H1 (cell line): ENCODE results near the gene RPS5. TPM values are rescaled to one million over a fixed set of nuclear protein-coding genes. Genes with fewer than 3 reads are reported as not detected.

Experiments used
- CTCF ChIA-PET: fragments of 300-600 bp; sonication (Branson Sonifier 250); formaldehyde crosslinking; loops from one replicate; lab custom pipeline; 2021; ENCODE audit not compliant: partially characterized antibody; lab: Charles Lee
- POLR2A ChIA-PET: fragments of 300-600 bp; sonication (Branson Sonifier 250); formaldehyde crosslinking; loops from one replicate; lab custom pipeline; 2021; ENCODE audit warnings: inconsistent platforms; ENCODE audit not compliant: partially characterized antibody; lab: Charles Lee
- DNase-seq, 2 experiments: peaks; one replicate each; pipeline versions ENCODE4 v3.0.0 to v3.0.0-alpha.2; 2010 to 2022; ENCODE audit warnings: low spot score in 2 of 2, low read depth in 1 of 2, mixed read lengths in 1 of 2
- FAIRE-seq: peaks from 2 replicates; lab custom pipeline; 2011; peaks lifted over from hg19 to GRCh38; lab: Jason Lieb, UNC
- H2AFZ ChIP-seq: 2 replicates; pipeline ENCODE4 v1.8.1; 2012; ENCODE audit warnings: low read length, inconsistent platforms
- H2AK5ac ChIP-seq: 2 replicates; pipeline ENCODE4 v1.6.1; 2013; ENCODE audit warnings: low read depth, low read length
- H2BK120ac ChIP-seq: replicated peaks from 2 replicates; pipeline ENCODE3; 2013; ENCODE audit warnings: low read depth, low read length, inconsistent platforms
- H2BK12ac ChIP-seq: 2 replicates; pipeline ENCODE4 v1.6.1; 2013; ENCODE audit warnings: low read depth, low read length
- H2BK15ac ChIP-seq: 2 replicates; pipeline ENCODE4 v1.6.1; 2013; ENCODE audit warnings: low read length
- H2BK20ac ChIP-seq: 2 replicates; pipeline ENCODE4 v1.6.1; 2013; ENCODE audit warnings: low read length
- H2BK5ac ChIP-seq: 2 replicates; pipeline ENCODE4 v1.6.1; 2013; ENCODE audit warnings: low read depth, low read length
- H3K14ac ChIP-seq: 2 replicates; pipeline ENCODE4 v1.6.1; 2013; ENCODE audit warnings: inconsistent platforms; ENCODE audit not compliant: insufficient read length
- H3K18ac ChIP-seq: 2 replicates; pipeline ENCODE4 v1.6.1; 2013; ENCODE audit warnings: low read length; ENCODE audit errors: extremely low read depth
- H3K23ac ChIP-seq: 2 replicates; pipeline ENCODE4 v1.6.1; 2013; ENCODE audit warnings: inconsistent platforms; ENCODE audit not compliant: insufficient read length
- H3K23me2 ChIP-seq: 2 replicates; pipeline ENCODE4 v1.6.1; 2013; ENCODE audit warnings: low read depth, low read length
- H3K27ac ChIP-seq: 2 replicates; pipeline ENCODE4 v1.6.1; 2011; ENCODE audit warnings: low read depth, low read length, inconsistent platforms
- H3K27me3 ChIP-seq, 4 experiments: replicated peaks in 1 of 4; 1 replicate in 1 of 4; 2 replicates in 3 of 4; pipeline versions ENCODE4 v1.6.1 to v1.8.1; 2011 to 2013; ENCODE audit warnings: low read length in 3 of 4, mild to moderate bottlenecking in 3 of 4, inconsistent platforms in 2 of 4, mixed read lengths in 2 of 4, moderate library complexity in 1 of 4; ENCODE audit not compliant: control insufficient read depth in 3 of 4, insufficient read depth in 3 of 4; ENCODE audit errors: extremely low read depth in 1 of 4
- H3K36me3 ChIP-seq, 4 experiments: 2 replicates each; pipeline versions ENCODE4 v1.6.1 to v1.8.1; 2011 to 2013; ENCODE audit warnings: mild to moderate bottlenecking in 4 of 4, low read length in 3 of 4, moderate library complexity in 2 of 4, control low read depth in 1 of 4, inconsistent platforms in 1 of 4; ENCODE audit not compliant: insufficient read depth in 4 of 4, control insufficient read depth in 2 of 4
- H3K4ac ChIP-seq: replicated peaks from 2 replicates; pipeline ENCODE3; 2013; ENCODE audit warnings: low read length, low read depth, mixed read lengths, inconsistent platforms; ENCODE audit not compliant: insufficient read length
- H3K4me1 ChIP-seq, 4 experiments: replicated peaks in 1 of 4; 1 replicate in 1 of 4; 2 replicates in 3 of 4; pipeline versions ENCODE4 v1.6.1 to v1.8.1; 2011 to 2013; ENCODE audit warnings: low read length in 3 of 4, inconsistent platforms in 2 of 4, mixed read lengths in 1 of 4; ENCODE audit not compliant: insufficient read depth in 4 of 4, control insufficient read depth in 3 of 4
- H3K4me2 ChIP-seq, 2 experiments: 2 replicates each; pipeline versions ENCODE4 v1.6.1 to v1.8.1; 2011 to 2013; ENCODE audit warnings: low read depth in 2 of 2, low read length in 2 of 2, control low read depth in 1 of 2, inconsistent platforms in 1 of 2, mild to moderate bottlenecking in 1 of 2; ENCODE audit not compliant: insufficient read depth in 1 of 2
- H3K4me3 ChIP-seq, 4 experiments: fragments of 200-600, 300-600 bp in 1 of 4; sonication (generic), shearing (Covaris generic), sonication (Bioruptor Twin) in 1 of 4; 2 replicates each; pipeline versions ENCODE4 v1.5.1 to v1.8.1; 2011 to 2016; ENCODE audit warnings: low read length in 4 of 4, low read depth in 3 of 4, control low read depth in 2 of 4, inconsistent platforms in 2 of 4, mild to moderate bottlenecking in 2 of 4, mixed read lengths in 1 of 4, moderate library complexity in 1 of 4; ENCODE audit not compliant: insufficient read depth in 2 of 4; ENCODE audit errors: extremely low read depth in 1 of 4
- H3K56ac ChIP-seq: replicated peaks from 2 replicates; pipeline ENCODE3; 2013; ENCODE audit warnings: low read depth, mild to moderate bottlenecking, mixed read lengths, low read length, inconsistent platforms; ENCODE audit not compliant: insufficient read length
- H3K79me1 ChIP-seq: 2 replicates; pipeline ENCODE4 v1.6.1; 2013; ENCODE audit warnings: low read depth, low read length, control low read depth
- H3K79me2 ChIP-seq, 2 experiments: 2 replicates each; pipeline versions ENCODE4 v1.6.1 to v1.8.1; 2012 to 2013; ENCODE audit warnings: low read length in 2 of 2, mild to moderate bottlenecking in 2 of 2, inconsistent platforms in 1 of 2; ENCODE audit not compliant: insufficient read depth in 2 of 2, control insufficient read depth in 1 of 2
- H3K9ac ChIP-seq, 4 experiments: replicated peaks in 1 of 4; 1 replicate in 1 of 4; 2 replicates in 3 of 4; pipeline versions ENCODE4 v1.6.1 to v1.8.1; 2011 to 2013; ENCODE audit warnings: low read depth in 3 of 4, low read length in 3 of 4, control low read depth in 2 of 4, mild to moderate bottlenecking in 2 of 4, moderate library complexity in 2 of 4, inconsistent platforms in 1 of 4; ENCODE audit errors: extremely low read depth in 1 of 4
- H3K9me3 ChIP-seq, 2 experiments: 2 replicates each; pipeline versions ENCODE4 v1.6.1 to v1.8.1; 2012 to 2013; ENCODE audit warnings: mild to moderate bottlenecking in 2 of 2, moderate library complexity in 2 of 2, control low read depth in 1 of 2, inconsistent platforms in 1 of 2, low read depth in 1 of 2, low read length in 1 of 2, mixed read lengths in 1 of 2; ENCODE audit not compliant: insufficient read depth in 2 of 2
- H4K20me1 ChIP-seq, 2 experiments: replicated peaks in 1 of 2; 2 replicates each; pipeline versions ENCODE3 to v1.8.1; 2011 to 2013; ENCODE audit warnings: inconsistent platforms in 2 of 2, low read length in 2 of 2, mild to moderate bottlenecking in 1 of 2; ENCODE audit not compliant: insufficient read depth in 2 of 2, control insufficient read depth in 1 of 2
- H4K5ac ChIP-seq: 2 replicates; pipeline ENCODE4 v1.6.1; 2013; ENCODE audit warnings: low read length, low read depth, mixed read lengths, inconsistent platforms; ENCODE audit not compliant: insufficient read length
- H4K8ac ChIP-seq: 2 replicates; pipeline ENCODE4 v1.8.0; 2013; ENCODE audit warnings: mild to moderate bottlenecking, moderate library complexity, low read length, inconsistent platforms; ENCODE audit not compliant: insufficient read depth; ENCODE audit errors: extremely low read depth
- H4K91ac ChIP-seq: replicated peaks from 2 replicates; pipeline ENCODE3; 2013; ENCODE audit warnings: low read length, mixed read lengths, inconsistent platforms; ENCODE audit not compliant: insufficient read length
- SIN3A ChIP-seq, 2 experiments: IDR thresholded peaks in 1 of 2; conservative IDR thresholded peaks in 1 of 2; 2 replicates each; pipeline ENCODE4 v1.6.1; 2011 to 2012; ENCODE audit warnings: low read length in 2 of 2, improper control_type of control experiment in 1 of 2, low read depth in 1 of 2, mild to moderate bottlenecking in 1 of 2
- WGBS, 2 experiments: shearing (Covaris generic) in 1 of 2; methylation state at CpG; one replicate each; pipeline versions ENCODE4 v1.1.6 to v1.1.7; 2013 to 2015; ENCODE audit warnings: low lambda C conversion rate in 2 of 2, mixed read lengths in 2 of 2, inconsistent platforms in 1 of 2, low coverage in 1 of 2, missing lambda C conversion rate in 1 of 2; ENCODE audit not compliant: insufficient replicate concordance in 2 of 2, insufficient coverage in 1 of 2, insufficient read length in 1 of 2; ENCODE audit errors: extremely low coverage in 1 of 2, missing lambda C conversion rate in 1 of 2; 5-methylcytosine and 5-hydroxymethylcytosine counted together
- polyA plus RNA-seq, 7 experiments: library from polyadenylated mRNA; depleted of rRNA in 3 of 7; stranded (reverse) in 5 of 7; unstranded in 2 of 7; fragments of >200 nt in 5 of 7; fragments of 200-250 nt in 2 of 7; gene quantifications; 1 replicate in 5 of 7; 2 replicates in 1 of 7; 4 replicates in 1 of 7; pipeline versions ENCODE4 v1.2.1 to v1.2.3, GENCODE V29; 2011 to 2013; ENCODE audit warnings: missing spikeins in 2 of 7, mixed read lengths in 2 of 7
- total RNA-seq: library from RNA; stranded (reverse); fragmentation: NEBNext Ultra II Directional; extraction: Animal tissue kit (Norgen Biotek cat#: 25700); gene quantifications from 2 replicates; pipeline ENCODE4 v1.2.1, GENCODE V29; 2021

The RPS5 gene
- total and polyA plus RNA-seq, 2 of the 8 experiments (the other 6 are each of a cell fraction or from before 2014, with no cell fraction given): 1,557 to 5,731 TPM

GRCh38 chr19:58353717-58354477 lies 33.2 kb upstream of the RPS5 start:
- Histone ChIP-seq H4K20me1 (peaks cover 0 to 3% of the 10 kb centered on the region in 2 experiments), H3K79me2 (no peaks in the 10 kb centered on the region), H4K5ac (no peak overlapping the region), H4K91ac (no peak overlapping the region), H2AK5ac (no peak overlapping the region), H3K9me3 (no peaks in the 10 kb centered on the region), H3K23me2 (no peaks in the 10 kb centered on the region), H2BK20ac (no peak overlapping the region), H3K4ac (no peak overlapping the region), H3K79me1 (no peaks in the 10 kb centered on the region), H2AFZ (no peak overlapping the region), H3K23ac (no peak overlapping the region), H2BK15ac (no peak overlapping the region), H3K14ac (no peak overlapping the region), H3K27me3 (no peaks in the 10 kb centered on the region), H3K4me1 (peaks cover 0 to 6% (median 0%) of the 10 kb centered on the region in 4 experiments; a peak in 1 of 7 replicates), H3K56ac (no peak overlapping the region), H3K18ac (no peak overlapping the region), H3K4me3 (no peak overlapping the region), H2BK12ac (no peak overlapping the region), H3K36me3 (no peaks in the 10 kb centered on the region), H3K9ac (no peak overlapping the region), H3K27ac (no peak overlapping the region), H2BK5ac (no peak overlapping the region), H2BK120ac (no peak overlapping the region), H4K8ac (no peak overlapping the region), H3K4me2 (no peak overlapping the region)
- 87% methylated on average over 15 of the region's 15 CpGs; no CpG with 5 or more reads in 1 of the 2 experiments for WGBS, 2 experiments
- CTCF ChIA-PET: interaction anchor here (0.6 to 2.8 kb wide), 4 partner anchors 10 to 132 kb away, joined by 3 to 9 read pairs (median 5); no protein-coding TSS in a partner anchor
- DNase-seq (no peak), FAIRE-seq (no peak)
- POLR2A ChIA-PET: interaction anchor here (0.8 to 11.4 kb wide), 4 partner anchors 8 to 119 kb away, joined by 3 to 102 read pairs (median 3); partner anchors contain the start of genes RNF225, ZNF497 and ZSCAN22
- TF ChIP-seq SIN3A (conservative IDR thresholded peaks at IDR 0.05 in 1 of 2, IDR thresholded peaks at IDR 0.05 in 1 of 2; ENCODE audit: low read depth in 1 of 2, low read length in 2 of 2): no peak
